NCI-H1930 (cell line): ENCODE measurements around the gene PRSS53.
"Not testable (repeated sequence)": the region's sequence is repeated elsewhere in the genome, so short reads cannot be mapped to it uniquely, and the experiment has no call there.

ENCODE experiments used
- DNase-seq, 2 experiments: peaks; one replicate each; lab custom pipeline; 2025; lab: John Stamatoyannopoulos, UW

Gene PRSS53

GRCh38 chr16:31118223-31119155 is 29.7 kb upstream of the PRSS53 start:
- no peak for DNase-seq

- peak; percentile 99 for DNase-seq
These were observed 28.9 kb upstream of the PRSS53 start, which contains the start of gene KAT8 for GRCh38 chr16:31117384-31118222. KAT8 (plus strand) TSS chr16:31117664; CDS start chr16:31117682, 18 bp downstream.

- no peak for DNase-seq
These were observed 25.7 kb upstream of the PRSS53 start for GRCh38 chr16:31114468-31114867.

- no peak for DNase-seq
These were observed 24.7 kb upstream of the PRSS53 start for GRCh38 chr16:31113121-31114120.

GRCh38 chr16:31112711-31113110 is 24.0 kb upstream of the PRSS53 start:
- DNase-seq = no peak

- DNase-seq = no peak
These were observed 23.2 kb upstream of the PRSS53 start for GRCh38 chr16:31111881-31112466.

- no peak for DNase-seq
These were observed 21.6 kb upstream of the PRSS53 start for GRCh38 chr16:31110106-31111034.

GRCh38 chr16:31109622-31110021 is 20.9 kb upstream of the PRSS53 start:
- no peak for DNase-seq

GRCh38 chr16:31108794-31109558 is 20.2 kb upstream of the PRSS53 start:
- no peak for DNase-seq

- peak; percentile 51 to 76 for DNase-seq
These were observed 19.5 kb upstream of the PRSS53 start, which contains the start of gene BCKDK for GRCh38 chr16:31108035-31108793. BCKDK (plus strand) TSS chr16:31108386; CDS start chr16:31109224, 838 bp downstream.

- DNase-seq = no peak
These were observed 18.7 kb upstream of the PRSS53 start for GRCh38 chr16:31107465-31107867.

- no peak for DNase-seq
These were observed 18.0 kb upstream of the PRSS53 start for GRCh38 chr16:31106509-31107464.

GRCh38 chr16:31105677-31106213 is 17.0 kb upstream of the PRSS53 start:
- DNase-seq = no peak

- not testable (repeated sequence) for DNase-seq
These were observed 12.3 kb upstream of the PRSS53 start for GRCh38 chr16:31100876-31101641.

- no peak for DNase-seq
These were observed 11.3 kb upstream of the PRSS53 start for GRCh38 chr16:31099860-31100638.
